ENCODE measurements around the gene ALKBH6.

DNA sequence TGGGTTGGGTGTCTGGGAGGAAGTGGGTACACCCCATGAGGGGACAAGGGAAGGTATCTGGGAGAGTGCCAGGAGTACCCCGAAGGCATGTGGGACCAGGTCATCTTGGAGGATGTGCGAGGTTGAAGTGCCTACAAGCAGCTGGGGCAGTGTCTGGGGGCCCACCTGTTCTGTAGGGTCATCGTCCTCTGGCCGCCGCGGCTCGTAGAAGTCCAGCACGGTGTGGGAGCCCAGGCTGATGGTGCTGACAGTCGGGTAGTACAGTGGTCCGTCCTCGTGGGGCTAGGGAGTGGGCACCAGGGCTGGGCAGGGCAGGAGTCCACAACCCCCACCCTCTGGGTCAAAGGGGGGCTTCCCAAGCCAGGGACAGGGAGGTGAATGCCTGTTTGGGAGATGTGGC, 3.6 kb downstream of the ALKBH6 start:
- TF ChIP-seq MYNN (tag by site-specific recombination; IDR thresholded peaks at IDR 0.05; ENCODE audit: borderline replicate concordance) (no peak), ZNF169 (tag by site-specific recombination; IDR thresholded peaks at IDR 0.05) (no peak), ZNF76 (tag by site-specific recombination; IDR thresholded peaks at IDR 0.05; ENCODE audit: borderline replicate concordance, low read depth) (no peak), ZNF521 (tag by site-specific recombination; IDR thresholded peaks at IDR 0.05) (no peak), ZSCAN30 (tag by site-specific recombination; IDR thresholded peaks at IDR 0.05) (no peak), ZFP37 (tag by site-specific recombination; IDR thresholded peaks at IDR 0.05) (no peak), ZBTB8A (tag by site-specific recombination; IDR thresholded peaks at IDR 0.05) (no peak), ZNF19 (tag by site-specific recombination; IDR thresholded peaks at IDR 0.05; ENCODE audit: low read depth) (no peak)

Measured in HEK293 (cell line).